HG02981 (cell line): ENCODE data around the gene IGFBP5.

ENCODE experiments used
- ATAC-seq: cut with Tn5 transposase; IDR thresholded peaks from one replicate; pipeline ENCODE4 v1.9.1; 2021; ENCODE audit warnings: mild to moderate bottlenecking, moderate library complexity; ENCODE audit not compliant: unreplicated experiment

IGFBP5 gene, protein sequence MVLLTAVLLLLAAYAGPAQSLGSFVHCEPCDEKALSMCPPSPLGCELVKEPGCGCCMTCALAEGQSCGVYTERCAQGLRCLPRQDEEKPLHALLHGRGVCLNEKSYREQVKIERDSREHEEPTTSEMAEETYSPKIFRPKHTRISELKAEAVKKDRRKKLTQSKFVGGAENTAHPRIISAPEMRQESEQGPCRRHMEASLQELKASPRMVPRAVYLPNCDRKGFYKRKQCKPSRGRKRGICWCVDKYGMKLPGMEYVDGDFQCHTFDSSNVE

DNA sequence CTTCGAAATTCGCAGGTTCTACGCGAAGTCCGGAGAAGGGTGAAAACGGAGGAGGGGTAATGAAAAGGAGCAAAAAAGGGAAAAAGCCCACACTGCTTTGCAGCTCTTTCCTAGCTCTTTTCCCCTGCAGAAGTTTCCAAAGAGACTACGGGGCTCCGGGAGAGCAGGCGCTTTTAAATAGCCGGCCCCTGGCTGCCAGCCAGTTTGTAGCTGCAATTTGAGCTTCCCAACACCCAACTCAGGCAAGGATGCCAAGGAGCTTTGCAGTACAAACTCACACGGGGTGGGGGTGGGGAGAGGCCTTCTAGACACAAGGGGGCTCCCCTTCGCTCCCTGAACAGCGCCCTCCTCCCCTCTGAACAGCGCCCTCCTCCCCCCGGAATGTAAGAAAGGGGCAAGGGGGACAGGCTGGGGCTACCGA lies at the start of gene IGFBP5:
Gene IGFBP5 (minus strand): TSS at position 149 of the 421 bp plus-strand sequence. CDS start 774 bp downstream, outside the sequence.
- no peak for ATAC-seq

DNA sequence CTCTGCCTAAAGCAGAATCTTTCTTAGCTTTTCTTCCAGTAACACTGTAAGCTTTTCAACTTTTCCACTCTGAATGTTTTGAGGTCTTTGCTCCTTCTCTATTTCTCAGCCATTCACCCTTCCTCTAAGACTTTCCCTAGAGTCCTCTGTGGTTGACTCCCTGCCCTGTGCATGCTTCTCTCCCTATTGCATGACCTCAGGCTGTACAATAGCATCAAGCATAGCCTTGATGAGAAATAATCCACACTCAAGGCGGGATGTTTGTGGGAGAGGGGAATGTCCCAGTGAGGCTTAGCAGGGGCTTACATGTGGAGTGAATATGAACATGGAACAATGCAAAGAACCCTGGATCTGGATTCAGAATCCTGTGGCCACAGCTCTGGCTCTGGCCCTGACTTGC lies 48.4 kb upstream of the IGFBP5 start:
- no peak for ATAC-seq

DNA sequence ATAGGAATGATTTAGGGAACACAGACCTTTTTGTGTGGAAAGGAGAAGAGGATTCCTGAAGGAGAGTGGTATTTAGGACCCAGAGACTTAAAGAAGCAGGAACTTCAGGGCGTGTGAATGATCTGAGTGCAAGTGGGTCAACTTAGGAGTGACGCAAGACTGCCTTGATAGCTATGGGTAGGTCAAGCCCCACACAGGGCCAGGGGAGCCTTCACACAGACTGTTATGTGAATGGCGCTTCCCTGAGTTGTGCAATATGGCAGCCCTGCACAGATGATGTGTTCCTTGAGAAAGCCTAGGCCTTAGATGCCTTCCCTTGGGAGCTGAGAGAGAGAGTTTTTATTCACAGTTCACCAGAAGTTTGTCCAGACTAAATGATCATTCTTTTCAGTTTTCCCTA lies 47.1 kb upstream of the IGFBP5 start:
- ATAC-seq, result no peak

DNA sequence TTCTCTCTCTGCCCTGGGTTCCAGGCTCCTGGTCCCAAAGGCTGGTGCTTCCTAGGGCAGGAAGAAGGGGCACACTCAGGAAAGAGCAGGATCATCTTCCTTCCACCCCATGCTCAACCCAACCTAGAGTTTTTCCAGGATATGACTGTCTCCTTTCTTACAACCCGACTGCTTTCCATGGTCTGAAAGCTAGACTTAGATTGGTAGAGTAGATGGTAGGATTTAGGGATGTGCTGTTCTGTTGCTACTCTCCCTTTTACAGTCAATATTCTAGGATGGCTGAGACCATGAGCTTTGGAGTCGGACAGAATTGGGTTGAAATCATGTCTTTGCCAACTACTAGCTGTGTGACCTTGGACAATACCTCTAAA lies 45.9 kb upstream of the IGFBP5 start:
- no peak for ATAC-seq

DNA sequence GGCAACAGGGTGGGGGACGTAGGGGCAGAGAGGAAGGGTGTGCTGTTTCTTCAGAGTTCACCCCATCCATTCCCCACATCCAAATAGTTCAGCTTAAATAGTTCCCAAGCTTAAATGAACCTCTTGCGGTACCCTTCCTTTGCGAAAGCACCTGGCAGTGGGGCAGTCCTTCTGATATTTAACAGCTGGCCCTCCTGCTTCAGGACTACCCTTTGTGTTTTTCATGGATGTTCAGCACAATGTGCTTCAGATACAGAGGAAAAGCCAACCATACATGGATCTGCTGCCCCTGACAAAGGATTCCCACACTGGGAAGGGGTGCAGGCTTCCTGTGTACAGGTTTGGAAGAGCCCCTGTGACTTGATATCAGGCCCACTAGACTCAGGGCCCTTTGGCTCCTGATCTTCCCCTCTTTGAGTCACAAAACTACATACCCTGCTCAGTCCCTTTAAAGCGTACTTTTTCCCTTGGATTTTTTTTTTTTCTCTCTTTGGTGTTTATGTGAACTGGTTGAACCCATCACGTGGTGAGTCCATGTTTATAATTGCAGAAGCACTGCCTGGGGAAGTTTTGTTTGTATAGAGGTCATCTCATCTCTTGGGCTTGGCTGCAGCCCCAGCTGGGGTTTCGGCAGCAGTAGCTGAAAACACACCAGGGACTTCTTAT lies 45.3 kb upstream of the IGFBP5 start:
- ATAC-seq, result no peak

DNA sequence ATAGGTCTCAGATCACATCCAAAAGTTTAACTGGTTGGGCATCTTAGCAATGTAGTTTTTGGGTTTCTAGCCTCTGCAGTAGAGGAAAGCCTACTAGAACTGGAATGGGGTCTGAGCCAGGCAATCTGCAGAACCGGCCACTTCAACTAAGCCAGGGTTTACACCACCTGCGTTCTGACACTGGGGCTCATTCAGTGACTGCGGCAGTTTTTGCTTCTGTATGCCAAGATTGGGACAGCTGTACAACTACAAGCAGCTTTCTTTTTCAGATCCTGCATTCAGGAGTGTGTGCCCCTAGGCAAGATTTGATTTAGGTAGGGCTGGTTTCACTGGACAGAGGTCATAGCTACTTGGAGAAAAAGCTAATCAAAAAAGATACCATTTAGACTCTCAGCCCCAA lies 43.7 kb upstream of the IGFBP5 start:
- no peak for ATAC-seq

DNA sequence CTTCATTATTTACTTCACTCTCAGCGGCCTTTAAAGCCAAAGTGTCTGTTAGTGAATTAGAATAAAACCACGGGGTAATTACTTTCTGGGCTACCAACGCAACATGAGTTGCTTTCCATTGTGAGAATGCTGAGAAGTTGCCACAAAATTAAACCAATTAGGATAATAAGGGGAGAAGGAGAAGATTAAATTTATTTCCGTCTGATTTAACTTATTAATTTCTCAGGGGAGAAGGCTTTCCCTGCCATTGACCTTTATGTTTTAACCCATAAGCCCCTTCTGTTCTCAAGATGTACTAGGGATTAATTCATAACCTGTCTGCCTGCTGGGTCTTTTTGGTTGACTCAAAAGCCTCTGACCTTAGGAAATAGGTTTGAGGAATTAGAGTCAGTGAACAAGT lies 42.3 kb upstream of the IGFBP5 start:
- ATAC-seq, result no peak

DNA sequence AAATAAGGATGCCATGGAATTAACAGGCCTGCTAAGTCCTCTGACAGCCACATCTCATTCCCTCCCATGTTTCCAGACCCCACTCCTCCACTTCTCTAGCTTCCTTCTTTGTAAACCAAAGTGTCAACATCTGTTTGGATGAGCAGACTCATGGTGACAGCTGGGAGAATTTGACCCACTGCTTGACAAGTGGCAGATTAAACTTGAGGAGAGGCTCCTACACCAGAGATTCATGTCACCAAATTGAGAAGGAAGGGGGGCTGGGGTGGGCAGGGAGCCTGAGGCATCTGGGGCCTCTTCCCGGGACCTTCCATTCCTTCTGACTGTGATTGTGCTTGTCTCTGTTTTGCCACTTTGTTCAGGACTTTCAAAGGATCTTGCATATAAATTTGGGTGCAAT lies 41.0 kb upstream of the IGFBP5 start:
- no peak for ATAC-seq

DNA sequence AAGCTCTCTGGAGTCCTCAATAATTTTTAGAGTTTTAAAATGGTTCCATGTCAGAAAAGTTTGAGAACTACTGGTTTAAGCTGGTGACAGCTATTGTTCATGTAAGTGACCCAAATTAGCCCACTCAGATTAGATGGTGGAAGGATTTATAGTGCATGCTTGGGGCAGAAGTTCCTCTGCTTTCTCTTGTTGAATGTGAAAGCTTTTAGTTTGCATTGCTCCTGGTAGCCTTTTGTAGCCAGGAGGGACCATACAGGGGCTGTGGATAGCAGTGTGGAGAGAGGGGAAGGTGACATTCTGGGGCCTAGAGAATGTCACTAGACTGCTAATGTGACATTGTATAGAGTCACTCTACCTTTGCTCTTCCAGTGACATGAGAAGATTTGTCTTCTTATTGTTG lies 40.3 kb upstream of the IGFBP5 start:
- no peak for ATAC-seq

- ATAC-seq, result no peak
Observed at GRCh38 chr2:216735086-216735485, 39.7 kb upstream of the IGFBP5 start.

GRCh38 chr2:216733046-216733445 lies 37.7 kb upstream of the IGFBP5 start:
- ATAC-seq, result no peak

GRCh38 chr2:216732334-216732733 lies 37.0 kb upstream of the IGFBP5 start:
- no peak for ATAC-seq

DNA sequence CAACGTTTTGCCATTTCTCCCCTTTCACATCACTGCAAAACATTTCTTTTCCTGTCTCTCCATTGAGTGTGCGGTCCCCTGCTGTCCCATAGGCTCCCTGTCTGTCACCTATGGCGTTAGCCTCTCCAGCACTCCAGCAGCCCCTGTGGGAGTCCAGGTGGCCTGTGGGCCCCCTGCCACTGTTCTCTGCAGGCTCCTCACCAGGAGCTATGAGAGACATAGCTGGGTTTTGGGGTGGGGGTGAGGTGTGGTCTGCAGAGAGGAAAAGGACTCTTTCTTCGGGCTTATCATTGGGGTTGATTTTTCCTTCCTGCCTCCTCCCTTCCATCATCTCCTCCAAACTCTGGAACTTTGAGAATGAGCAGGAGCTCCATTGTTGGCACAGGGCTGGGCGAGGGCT lies 36.1 kb upstream of the IGFBP5 start:
- ATAC-seq, result no peak

GRCh38 chr2:216730871-216731270 lies 35.5 kb upstream of the IGFBP5 start:
- ATAC-seq, result no peak

- no peak for ATAC-seq
Observed at GRCh38 chr2:216727346-216728122, 32.2 kb upstream of the IGFBP5 start.

- ATAC-seq, result no peak
Observed at GRCh38 chr2:216724190-216724589, 28.8 kb upstream of the IGFBP5 start.

DNA sequence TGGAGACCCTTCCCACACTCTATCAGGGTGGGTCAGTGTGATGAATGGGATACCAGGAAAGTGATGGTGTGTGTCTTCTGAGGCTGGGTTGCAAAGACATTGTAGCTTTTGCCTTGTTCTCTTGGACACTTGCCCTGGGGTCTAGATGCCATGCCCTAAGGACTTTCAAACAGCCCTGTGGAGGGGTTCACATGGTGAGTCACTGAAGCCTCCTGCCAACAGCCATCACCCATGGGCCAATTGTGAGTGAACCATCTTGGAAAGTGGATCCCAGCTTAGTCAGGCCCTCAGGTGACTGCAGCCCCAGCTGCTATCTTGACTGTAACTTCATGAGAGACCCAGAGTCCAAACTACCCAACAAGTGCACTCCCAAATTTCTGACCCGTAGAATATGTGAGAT lies 25.8 kb upstream of the IGFBP5 start:
- ATAC-seq, result no peak

- ATAC-seq, result no peak
Observed at GRCh38 chr2:216720722-216721121, 25.4 kb upstream of the IGFBP5 start.

DNA sequence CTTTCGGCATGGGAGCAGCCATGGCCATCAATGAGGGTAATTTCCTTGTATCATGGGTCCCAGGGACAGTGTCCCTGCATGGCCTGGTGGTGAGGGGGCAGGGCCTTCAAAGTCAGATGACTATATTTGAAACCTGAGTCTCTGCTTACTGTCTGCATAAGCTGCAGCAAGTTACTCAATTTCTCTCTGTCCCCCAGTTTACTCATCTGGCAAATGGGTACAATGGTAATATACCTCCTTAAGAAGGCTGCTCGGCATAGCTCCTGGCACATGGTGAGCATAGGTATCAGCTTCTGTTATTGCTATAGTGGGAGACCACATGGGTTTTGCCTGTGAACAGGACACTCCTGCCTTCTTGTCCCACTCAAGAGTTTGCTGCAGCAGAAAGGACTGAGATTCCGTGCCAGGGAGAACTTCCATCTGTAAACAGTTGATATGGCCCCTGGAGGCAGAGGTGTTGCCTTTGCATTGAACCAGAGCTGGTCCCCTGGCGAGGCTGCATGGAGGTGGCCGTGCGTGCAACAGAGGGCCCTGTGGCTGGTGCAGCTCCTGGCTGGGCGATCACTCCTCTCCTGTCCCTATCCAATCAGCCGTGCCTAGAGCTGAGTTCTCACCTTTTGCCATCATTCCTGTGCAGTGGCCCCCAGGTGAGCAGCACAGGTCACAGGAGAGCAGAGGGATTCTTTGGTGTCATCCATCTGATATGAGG lies 22.7 kb upstream of the IGFBP5 start:
- no peak for ATAC-seq

DNA sequence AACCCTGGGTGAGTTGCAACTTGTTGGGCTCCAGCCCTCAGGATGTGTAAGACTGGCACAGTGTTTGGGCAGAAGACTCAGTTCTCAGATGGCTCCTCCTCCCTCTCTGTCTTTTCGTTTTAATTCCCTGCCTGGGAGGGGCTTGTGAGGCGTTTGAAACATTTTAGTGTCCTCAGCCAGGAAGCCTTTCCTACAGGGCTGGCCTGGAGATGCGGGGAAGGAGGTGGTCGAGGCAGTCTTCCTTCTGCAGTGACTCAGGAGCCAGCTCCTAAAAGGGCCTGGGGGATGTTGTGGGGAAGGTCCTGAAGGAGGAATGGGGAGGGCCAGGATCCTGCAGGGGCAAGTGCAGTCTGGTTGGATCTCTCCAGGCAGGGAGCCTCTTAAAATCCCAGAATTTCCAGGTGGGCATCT lies 22.1 kb upstream of the IGFBP5 start:
- no peak for ATAC-seq

DNA sequence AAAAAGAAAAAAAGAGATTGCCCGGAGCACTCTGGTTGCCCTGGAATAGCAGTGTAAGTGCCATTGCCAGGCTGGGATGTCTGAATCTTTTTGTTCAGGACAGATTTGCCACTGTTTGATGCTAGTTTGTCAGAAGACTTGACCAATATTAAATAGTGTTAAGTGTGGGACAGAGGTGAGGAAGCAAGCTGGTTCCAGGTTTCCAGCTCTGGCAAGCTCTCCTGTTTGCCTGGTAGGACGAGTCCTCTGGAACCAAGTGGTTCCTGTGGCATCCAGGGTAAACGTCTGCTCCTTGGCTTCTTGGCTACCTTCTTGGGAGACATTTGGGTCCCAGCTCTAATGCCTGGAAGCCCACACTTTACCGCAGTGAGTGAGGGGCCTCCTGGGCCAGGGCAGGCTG lies 20.8 kb upstream of the IGFBP5 start:
- ATAC-seq, result no peak
